ENCODE results near the gene NAA10.

DNA sequence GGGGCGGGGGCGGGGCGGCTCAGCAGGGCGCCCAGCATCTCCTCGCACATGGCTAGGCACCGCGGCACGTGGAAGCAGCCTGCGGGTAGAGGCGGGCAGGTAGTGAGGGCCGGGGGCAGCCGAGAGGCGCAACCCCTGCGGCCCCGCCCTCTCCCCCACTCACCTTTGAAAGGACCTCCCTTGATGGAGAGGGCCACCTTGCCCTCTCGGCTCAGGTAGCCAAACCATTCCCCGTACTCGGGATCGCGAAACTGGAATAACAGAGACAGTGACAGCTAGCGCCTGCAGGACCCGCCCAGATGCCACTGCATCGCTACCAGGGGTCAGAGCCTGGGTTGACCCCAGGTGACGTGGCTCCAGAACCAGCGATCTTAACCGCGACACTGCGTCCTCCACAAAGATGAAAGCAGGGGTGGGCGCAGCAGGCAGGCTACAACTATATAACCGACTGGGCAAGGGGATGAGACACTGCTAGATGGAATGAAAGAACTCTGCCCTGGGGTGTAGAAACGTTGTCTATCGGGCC lies 552 bp upstream of the NAA10 start:
- TF ChIP-seq POLR2A (IDR thresholded peaks at IDR 0.05; ENCODE audit: borderline replicate concordance, extremely low read depth, insufficient read depth, insufficient read length) (no peak), YY1 (IDR thresholded peaks at IDR 0.05; ENCODE audit: extremely low read depth, insufficient replicate concordance, low read depth, low read length) (no peak), EZH2 (IDR thresholded peaks at IDR 0.05) (no peak), CBX3 (IDR thresholded peaks at IDR 0.05; ENCODE audit: low read depth) (no peak), POLR2AphosphoS5 (IDR thresholded peaks at IDR 0.05; ENCODE audit: low read depth, low read length) (no peak), EZH2phosphoT487 (IDR thresholded peaks at IDR 0.05; ENCODE audit: borderline replicate concordance) (no peak), JUND (IDR thresholded peaks at IDR 0.05) (no peak), RAD21 (IDR thresholded peaks at IDR 0.05; ENCODE audit: low read depth) (no peak)
- TF ChIP-seq, protein P1, sequence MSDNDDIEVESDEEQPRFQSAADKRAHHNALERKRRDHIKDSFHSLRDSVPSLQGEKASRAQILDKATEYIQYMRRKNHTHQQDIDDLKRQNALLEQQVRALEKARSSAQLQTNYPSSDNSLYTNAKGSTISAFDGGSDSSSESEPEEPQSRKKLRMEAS (IDR thresholded peaks at IDR 0.05) = no peak
- TF ChIP-seq, protein P2, sequence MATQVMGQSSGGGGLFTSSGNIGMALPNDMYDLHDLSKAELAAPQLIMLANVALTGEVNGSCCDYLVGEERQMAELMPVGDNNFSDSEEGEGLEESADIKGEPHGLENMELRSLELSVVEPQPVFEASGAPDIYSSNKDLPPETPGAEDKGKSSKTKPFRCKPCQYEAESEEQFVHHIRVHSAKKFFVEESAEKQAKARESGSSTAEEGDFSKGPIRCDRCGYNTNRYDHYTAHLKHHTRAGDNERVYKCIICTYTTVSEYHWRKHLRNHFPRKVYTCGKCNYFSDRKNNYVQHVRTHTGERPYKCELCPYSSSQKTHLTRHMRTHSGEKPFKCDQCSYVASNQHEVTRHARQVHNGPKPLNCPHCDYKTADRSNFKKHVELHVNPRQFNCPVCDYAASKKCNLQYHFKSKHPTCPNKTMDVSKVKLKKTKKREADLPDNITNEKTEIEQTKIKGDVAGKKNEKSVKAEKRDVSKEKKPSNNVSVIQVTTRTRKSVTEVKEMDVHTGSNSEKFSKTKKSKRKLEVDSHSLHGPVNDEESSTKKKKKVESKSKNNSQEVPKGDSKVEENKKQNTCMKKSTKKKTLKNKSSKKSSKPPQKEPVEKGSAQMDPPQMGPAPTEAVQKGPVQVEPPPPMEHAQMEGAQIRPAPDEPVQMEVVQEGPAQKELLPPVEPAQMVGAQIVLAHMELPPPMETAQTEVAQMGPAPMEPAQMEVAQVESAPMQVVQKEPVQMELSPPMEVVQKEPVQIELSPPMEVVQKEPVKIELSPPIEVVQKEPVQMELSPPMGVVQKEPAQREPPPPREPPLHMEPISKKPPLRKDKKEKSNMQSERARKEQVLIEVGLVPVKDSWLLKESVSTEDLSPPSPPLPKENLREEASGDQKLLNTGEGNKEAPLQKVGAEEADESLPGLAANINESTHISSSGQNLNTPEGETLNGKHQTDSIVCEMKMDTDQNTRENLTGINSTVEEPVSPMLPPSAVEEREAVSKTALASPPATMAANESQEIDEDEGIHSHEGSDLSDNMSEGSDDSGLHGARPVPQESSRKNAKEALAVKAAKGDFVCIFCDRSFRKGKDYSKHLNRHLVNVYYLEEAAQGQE (IDR thresholded peaks at IDR 0.05; ENCODE audit: low read depth) = no peak
- TF ChIP-seq, protein P3, sequence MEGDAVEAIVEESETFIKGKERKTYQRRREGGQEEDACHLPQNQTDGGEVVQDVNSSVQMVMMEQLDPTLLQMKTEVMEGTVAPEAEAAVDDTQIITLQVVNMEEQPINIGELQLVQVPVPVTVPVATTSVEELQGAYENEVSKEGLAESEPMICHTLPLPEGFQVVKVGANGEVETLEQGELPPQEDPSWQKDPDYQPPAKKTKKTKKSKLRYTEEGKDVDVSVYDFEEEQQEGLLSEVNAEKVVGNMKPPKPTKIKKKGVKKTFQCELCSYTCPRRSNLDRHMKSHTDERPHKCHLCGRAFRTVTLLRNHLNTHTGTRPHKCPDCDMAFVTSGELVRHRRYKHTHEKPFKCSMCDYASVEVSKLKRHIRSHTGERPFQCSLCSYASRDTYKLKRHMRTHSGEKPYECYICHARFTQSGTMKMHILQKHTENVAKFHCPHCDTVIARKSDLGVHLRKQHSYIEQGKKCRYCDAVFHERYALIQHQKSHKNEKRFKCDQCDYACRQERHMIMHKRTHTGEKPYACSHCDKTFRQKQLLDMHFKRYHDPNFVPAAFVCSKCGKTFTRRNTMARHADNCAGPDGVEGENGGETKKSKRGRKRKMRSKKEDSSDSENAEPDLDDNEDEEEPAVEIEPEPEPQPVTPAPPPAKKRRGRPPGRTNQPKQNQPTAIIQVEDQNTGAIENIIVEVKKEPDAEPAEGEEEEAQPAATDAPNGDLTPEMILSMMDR (IDR thresholded peaks at IDR 0.05 in 2 of 3, conservative IDR thresholded peaks at IDR 0.05 in 1 of 3; ENCODE audit: borderline replicate concordance in 1 of 3, insufficient read depth in 1 of 3, low read depth in 2 of 3, low read length in 2 of 3) = no peak
- TF ChIP-seq, protein P4, sequence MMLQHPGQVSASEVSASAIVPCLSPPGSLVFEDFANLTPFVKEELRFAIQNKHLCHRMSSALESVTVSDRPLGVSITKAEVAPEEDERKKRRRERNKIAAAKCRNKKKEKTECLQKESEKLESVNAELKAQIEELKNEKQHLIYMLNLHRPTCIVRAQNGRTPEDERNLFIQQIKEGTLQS (IDR thresholded peaks at IDR 0.05) = no peak
